GM23338 (cell line): ENCODE results near the gene GRM5.

Experiments used
- CREB1 ChIP-seq: fragments of 250-450 bp; sonication (Bioruptor Pico); IDR thresholded peaks from 2 replicates; pipeline ENCODE4 v1.5.0; 2020; ENCODE audit warnings: low read depth, mild to moderate bottlenecking, moderate library complexity
- EZH2 ChIP-seq: fragments of 200-600 bp; sonication (generic); IDR thresholded peaks from one replicate; pipeline ENCODE4 v1.8.0; 2017; ENCODE audit warnings: antibody characterized with exemption, mild to moderate bottlenecking, low read depth; ENCODE audit not compliant: unreplicated experiment
- EZH2phosphoT487 ChIP-seq: fragments of 200-600 bp; sonication (generic); IDR thresholded peaks from one replicate; pipeline ENCODE4 v1.8.1; 2018; ENCODE audit warnings: antibody characterized with exemption; ENCODE audit not compliant: unreplicated experiment
- JUNB ChIP-seq: IDR thresholded peaks from one replicate; pipeline ENCODE4 v1.6.1; 2016; ENCODE audit warnings: antibody characterized with exemption; ENCODE audit not compliant: unreplicated experiment
- NANOG ChIP-seq: IDR thresholded peaks from 2 replicates; pipeline ENCODE4 v1.6.1; 2016; ENCODE audit warnings: antibody characterized with exemption, borderline replicate concordance
- POLR2AphosphoS5 ChIP-seq: IDR thresholded peaks from 2 replicates; pipeline ENCODE4 v1.6.1; 2016; ENCODE audit warnings: antibody characterized with exemption, low read depth
- ZNF114 ChIP-seq: fragments of 250-450 bp; sonication (Bioruptor Pico); IDR thresholded peaks from 2 replicates; pipeline ENCODE4 v1.5.0; 2020; ENCODE audit warnings: mild to moderate bottlenecking, moderate library complexity
- ZNF331 ChIP-seq: fragments of 250-450 bp; sonication (Bioruptor Pico); IDR thresholded peaks from 2 replicates; pipeline ENCODE4 v1.5.0; 2020; ENCODE audit warnings: low read depth, mild to moderate bottlenecking, moderate library complexity
- TF ChIP-seq, protein P1 (sequence below), 2 experiments: fragments of 200-600 bp in 1 of 2; sonication (generic) in 1 of 2; conservative IDR thresholded peaks; 2 replicates each; pipeline versions ENCODE4 v1.5.1 to v1.6.1; 2016 to 2017; ENCODE audit warnings: antibody characterized with exemption in 2 of 2, low read depth in 2 of 2, mild to moderate bottlenecking in 2 of 2, moderate library complexity in 1 of 2
- TF ChIP-seq, protein P2 (sequence below): IDR thresholded peaks from 2 replicates; pipeline ENCODE4 v1.6.1; 2016; ENCODE audit warnings: antibody characterized with exemption
- TF ChIP-seq, protein P3 (sequence below): IDR thresholded peaks from one replicate; pipeline ENCODE4 v1.6.1; 2018; ENCODE audit warnings: antibody characterized with exemption; ENCODE audit not compliant: unreplicated experiment
- TF ChIP-seq, protein P4 (sequence below): fragments of 250-450 bp; sonication (Bioruptor Pico); IDR thresholded peaks from 2 replicates; pipeline ENCODE4 v1.5.0; 2020; ENCODE audit warnings: mild to moderate bottlenecking, moderate library complexity

DNA sequence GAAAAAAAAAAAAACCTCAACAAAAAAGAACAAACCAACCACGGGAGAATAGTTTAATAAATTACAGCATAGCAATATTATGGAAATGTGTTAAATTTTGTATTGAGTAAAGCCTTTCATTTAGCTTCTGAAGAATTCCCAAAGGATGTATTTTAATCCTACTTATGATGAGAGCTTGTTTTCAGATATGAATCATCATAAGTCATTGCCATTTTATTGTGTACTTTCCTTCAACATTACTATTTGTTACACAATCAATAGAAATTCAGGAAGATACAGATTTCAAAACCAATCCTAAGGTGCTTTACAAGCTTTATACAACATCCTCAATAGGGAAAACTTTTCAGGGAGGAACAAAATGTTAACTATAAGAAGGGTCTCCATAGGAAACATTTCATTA is 527.7 kb downstream of the GRM5 start:
- TF ChIP-seq, protein P1, sequence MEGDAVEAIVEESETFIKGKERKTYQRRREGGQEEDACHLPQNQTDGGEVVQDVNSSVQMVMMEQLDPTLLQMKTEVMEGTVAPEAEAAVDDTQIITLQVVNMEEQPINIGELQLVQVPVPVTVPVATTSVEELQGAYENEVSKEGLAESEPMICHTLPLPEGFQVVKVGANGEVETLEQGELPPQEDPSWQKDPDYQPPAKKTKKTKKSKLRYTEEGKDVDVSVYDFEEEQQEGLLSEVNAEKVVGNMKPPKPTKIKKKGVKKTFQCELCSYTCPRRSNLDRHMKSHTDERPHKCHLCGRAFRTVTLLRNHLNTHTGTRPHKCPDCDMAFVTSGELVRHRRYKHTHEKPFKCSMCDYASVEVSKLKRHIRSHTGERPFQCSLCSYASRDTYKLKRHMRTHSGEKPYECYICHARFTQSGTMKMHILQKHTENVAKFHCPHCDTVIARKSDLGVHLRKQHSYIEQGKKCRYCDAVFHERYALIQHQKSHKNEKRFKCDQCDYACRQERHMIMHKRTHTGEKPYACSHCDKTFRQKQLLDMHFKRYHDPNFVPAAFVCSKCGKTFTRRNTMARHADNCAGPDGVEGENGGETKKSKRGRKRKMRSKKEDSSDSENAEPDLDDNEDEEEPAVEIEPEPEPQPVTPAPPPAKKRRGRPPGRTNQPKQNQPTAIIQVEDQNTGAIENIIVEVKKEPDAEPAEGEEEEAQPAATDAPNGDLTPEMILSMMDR (conservative IDR thresholded peaks at IDR 0.05; ENCODE audit: low read depth in 2 of 2), result no peak
- TF ChIP-seq EZH2phosphoT487 (no peak), EZH2 (no peak), CREB1 (no peak), NANOG (no peak), ZNF331 (CRISPR knock-in tag) (no peak), POLR2AphosphoS5 (no peak), JUNB (no peak), ZNF114 (CRISPR knock-in tag) (no peak)
- TF ChIP-seq, protein P2, sequence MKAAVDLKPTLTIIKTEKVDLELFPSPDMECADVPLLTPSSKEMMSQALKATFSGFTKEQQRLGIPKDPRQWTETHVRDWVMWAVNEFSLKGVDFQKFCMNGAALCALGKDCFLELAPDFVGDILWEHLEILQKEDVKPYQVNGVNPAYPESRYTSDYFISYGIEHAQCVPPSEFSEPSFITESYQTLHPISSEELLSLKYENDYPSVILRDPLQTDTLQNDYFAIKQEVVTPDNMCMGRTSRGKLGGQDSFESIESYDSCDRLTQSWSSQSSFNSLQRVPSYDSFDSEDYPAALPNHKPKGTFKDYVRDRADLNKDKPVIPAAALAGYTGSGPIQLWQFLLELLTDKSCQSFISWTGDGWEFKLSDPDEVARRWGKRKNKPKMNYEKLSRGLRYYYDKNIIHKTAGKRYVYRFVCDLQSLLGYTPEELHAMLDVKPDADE, result no peak
- TF ChIP-seq, protein P3, sequence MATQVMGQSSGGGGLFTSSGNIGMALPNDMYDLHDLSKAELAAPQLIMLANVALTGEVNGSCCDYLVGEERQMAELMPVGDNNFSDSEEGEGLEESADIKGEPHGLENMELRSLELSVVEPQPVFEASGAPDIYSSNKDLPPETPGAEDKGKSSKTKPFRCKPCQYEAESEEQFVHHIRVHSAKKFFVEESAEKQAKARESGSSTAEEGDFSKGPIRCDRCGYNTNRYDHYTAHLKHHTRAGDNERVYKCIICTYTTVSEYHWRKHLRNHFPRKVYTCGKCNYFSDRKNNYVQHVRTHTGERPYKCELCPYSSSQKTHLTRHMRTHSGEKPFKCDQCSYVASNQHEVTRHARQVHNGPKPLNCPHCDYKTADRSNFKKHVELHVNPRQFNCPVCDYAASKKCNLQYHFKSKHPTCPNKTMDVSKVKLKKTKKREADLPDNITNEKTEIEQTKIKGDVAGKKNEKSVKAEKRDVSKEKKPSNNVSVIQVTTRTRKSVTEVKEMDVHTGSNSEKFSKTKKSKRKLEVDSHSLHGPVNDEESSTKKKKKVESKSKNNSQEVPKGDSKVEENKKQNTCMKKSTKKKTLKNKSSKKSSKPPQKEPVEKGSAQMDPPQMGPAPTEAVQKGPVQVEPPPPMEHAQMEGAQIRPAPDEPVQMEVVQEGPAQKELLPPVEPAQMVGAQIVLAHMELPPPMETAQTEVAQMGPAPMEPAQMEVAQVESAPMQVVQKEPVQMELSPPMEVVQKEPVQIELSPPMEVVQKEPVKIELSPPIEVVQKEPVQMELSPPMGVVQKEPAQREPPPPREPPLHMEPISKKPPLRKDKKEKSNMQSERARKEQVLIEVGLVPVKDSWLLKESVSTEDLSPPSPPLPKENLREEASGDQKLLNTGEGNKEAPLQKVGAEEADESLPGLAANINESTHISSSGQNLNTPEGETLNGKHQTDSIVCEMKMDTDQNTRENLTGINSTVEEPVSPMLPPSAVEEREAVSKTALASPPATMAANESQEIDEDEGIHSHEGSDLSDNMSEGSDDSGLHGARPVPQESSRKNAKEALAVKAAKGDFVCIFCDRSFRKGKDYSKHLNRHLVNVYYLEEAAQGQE, result no peak
- TF ChIP-seq, protein P4, sequence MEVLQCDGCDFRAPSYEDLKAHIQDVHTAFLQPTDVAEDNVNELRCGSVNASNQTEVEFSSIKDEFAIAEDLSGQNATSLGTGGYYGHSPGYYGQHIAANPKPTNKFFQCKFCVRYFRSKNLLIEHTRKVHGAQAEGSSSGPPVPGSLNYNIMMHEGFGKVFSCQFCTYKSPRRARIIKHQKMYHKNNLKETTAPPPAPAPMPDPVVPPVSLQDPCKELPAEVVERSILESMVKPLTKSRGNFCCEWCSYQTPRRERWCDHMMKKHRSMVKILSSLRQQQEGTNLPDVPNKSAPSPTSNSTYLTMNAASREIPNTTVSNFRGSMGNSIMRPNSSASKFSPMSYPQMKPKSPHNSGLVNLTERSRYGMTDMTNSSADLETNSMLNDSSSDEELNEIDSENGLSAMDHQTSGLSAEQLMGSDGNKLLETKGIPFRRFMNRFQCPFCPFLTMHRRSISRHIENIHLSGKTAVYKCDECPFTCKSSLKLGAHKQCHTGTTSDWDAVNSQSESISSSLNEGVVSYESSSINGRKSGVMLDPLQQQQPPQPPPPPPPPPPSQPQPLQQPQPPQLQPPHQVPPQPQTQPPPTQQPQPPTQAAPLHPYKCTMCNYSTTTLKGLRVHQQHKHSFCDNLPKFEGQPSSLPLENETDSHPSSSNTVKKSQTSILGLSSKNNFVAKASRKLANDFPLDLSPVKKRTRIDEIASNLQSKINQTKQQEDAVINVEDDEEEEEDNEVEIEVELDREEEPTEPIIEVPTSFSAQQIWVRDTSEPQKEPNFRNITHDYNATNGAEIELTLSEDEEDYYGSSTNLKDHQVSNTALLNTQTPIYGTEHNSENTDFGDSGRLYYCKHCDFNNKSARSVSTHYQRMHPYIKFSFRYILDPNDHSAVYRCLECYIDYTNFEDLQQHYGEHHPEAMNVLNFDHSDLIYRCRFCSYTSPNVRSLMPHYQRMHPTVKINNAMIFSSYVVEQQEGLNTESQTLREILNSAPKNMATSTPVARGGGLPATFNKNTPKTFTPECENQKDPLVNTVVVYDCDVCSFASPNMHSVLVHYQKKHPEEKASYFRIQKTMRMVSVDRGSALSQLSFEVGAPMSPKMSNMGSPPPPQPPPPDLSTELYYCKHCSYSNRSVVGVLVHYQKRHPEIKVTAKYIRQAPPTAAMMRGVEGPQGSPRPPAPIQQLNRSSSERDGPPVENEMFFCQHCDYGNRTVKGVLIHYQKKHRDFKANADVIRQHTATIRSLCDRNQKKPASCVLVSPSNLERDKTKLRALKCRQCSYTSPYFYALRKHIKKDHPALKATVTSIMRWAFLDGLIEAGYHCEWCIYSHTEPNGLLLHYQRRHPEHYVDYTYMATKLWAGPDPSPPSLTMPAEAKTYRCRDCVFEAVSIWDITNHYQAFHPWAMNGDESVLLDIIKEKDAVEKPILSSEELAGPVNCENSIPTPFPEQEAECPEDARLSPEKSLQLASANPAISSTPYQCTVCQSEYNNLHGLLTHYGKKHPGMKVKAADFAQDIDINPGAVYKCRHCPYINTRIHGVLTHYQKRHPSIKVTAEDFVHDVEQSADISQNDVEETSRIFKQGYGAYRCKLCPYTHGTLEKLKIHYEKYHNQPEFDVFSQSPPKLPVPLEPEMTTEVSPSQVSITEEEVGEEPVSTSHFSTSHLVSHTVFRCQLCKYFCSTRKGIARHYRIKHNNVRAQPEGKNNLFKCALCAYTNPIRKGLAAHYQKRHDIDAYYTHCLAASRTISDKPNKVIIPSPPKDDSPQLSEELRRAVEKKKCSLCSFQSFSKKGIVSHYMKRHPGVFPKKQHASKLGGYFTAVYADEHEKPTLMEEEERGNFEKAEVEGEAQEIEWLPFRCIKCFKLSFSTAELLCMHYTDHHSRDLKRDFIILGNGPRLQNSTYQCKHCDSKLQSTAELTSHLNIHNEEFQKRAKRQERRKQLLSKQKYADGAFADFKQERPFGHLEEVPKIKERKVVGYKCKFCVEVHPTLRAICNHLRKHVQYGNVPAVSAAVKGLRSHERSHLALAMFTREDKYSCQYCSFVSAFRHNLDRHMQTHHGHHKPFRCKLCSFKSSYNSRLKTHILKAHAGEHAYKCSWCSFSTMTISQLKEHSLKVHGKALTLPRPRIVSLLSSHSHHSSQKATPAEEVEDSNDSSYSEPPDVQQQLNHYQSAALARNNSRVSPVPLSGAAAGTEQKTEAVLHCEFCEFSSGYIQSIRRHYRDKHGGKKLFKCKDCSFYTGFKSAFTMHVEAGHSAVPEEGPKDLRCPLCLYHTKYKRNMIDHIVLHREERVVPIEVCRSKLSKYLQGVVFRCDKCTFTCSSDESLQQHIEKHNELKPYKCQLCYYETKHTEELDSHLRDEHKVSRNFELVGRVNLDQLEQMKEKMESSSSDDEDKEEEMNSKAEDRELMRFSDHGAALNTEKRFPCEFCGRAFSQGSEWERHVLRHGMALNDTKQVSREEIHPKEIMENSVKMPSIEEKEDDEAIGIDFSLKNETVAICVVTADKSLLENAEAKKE, result no peak
